NCI-H2029 (cell line): ENCODE results near the gene CCDC90B.
"Not testable (repeated sequence)": the region's sequence is repeated elsewhere in the genome, so short reads cannot be mapped to it uniquely, and the experiment has no call there.

Source experiments
- DNase-seq: peaks from one replicate; lab custom pipeline; 2025; lab: John Stamatoyannopoulos, UW

CCDC90B gene

DNA sequence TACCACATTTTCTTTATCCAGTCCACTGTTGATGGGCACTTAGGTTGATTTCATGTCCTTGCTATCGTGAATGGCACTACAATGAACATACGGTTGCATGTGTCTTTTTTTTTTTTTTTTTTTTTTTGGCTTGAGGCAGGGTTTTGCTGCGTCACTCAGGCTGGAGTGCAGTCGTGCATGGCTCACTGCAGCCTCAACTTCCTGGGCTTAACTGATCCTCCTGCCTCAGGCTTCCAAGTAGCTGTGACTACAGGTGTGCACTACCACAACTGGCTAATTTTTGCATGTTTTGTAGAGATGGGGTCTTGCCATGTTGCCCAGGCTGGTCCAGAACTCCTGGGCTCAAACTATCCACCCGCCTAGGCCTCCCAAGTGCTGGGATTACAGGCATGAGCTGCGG lies 1.5 kb upstream of the CCDC90B start:
- no peak for DNase-seq

DNA sequence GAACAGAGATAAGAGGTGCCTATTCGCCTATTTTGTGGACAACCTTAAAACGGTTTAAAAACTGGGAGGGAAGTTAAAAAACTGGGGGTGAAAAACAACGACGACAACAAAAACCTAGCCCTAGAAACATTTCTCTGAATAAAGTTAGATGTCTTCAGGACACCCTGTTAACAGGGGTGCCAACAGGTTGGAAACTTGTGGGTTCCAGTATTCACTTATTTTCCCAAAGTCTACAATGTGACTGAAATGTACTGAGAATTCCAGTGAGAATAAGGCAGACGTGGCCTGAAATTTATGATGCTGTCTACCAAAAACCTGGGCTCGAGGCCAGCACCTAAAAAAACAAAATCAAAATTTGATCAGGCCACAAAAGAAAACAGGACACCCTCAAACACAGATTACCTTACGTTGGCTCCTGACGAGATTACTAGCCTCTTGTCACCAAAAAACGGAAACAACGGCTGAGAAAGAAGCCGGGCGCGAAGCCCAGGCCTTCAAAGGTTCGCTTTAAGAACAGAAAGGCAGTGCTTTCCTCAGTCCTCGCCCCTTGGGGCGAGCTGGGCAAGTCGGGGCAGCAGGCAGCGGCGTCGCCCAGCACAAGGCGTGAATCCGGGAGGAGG lies 906 bp downstream of the CCDC90B start:
- no peak for DNase-seq

DNA sequence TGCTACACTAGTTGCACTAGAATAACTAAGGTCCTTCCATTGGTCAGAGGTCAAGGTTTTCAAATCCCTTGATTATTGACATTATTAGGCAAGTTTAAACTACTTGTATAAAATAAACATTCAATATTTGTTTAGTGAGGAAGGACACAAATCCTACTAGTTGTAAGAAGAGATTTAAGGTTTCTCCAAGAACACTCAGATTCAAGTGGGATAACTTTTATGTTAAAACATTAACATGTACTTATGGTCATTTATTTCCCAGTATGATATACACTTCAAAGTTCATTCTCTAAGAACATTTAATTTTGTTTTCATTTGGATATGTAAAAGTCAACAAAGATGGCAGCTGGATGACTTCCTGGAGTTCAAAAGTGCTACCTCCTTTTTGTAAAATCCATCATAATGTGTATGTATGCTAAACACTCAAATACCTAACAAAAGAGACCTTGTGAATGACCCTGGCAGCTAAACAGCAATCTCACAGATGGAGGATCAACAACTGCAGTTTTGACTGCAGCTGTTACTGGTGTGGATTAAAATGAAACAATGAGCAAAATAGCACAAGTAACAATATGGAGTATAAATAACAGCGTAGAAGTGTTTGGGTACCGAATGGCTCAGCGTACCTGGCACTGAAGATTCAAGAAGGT lies 1.5 kb downstream of the CCDC90B start:
- no peak for DNase-seq

DNA sequence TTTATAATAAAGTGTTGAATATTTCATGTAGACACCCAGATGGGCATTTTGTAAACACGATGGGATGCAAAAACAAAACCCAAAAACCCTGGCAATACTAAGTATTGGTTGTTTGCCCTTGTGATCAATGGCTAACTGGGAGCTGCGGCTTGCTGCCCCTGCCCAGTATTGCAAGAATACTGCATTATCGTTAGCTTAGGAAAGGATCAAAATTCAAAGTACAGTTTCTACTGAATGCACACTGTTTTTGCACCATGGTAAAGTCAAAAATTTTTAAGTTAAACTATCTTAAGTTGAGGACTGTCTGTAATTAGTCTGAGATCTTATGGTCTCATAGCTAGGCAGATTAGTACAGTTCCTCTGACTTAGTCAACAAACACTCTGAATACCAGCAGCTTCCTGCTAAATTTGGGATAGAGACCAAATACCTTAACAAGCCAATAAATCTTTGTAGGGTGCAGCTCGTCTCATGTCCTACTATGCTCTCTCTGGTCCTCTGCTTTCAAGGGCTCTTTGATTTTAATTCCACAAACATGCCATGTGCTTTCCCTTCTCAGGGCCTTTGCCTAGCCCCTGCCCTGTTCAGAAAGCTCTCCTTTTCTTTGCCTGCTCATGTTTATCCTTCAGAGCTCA lies 4.0 kb downstream of the CCDC90B start:
- no peak for DNase-seq

DNA sequence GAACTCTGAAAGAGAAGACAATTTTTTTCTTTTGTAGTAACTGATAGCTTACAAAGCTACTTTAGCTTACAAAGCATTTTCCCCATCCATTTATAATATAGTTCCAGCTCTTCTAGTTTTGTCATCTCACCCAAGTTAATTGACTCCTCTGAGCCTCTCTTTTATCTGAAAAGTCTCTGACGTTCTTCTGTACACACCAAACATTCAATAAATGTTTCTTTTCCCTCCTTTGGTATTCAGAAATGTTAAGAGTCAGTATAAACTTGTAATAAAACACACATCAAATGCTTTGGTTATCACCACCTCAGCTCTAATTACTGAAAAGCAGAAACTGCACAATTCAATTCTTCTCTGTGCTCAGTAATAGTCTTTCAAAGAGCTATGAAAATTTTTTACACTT lies 5.9 kb downstream of the CCDC90B start:
- no peak for DNase-seq

DNA sequence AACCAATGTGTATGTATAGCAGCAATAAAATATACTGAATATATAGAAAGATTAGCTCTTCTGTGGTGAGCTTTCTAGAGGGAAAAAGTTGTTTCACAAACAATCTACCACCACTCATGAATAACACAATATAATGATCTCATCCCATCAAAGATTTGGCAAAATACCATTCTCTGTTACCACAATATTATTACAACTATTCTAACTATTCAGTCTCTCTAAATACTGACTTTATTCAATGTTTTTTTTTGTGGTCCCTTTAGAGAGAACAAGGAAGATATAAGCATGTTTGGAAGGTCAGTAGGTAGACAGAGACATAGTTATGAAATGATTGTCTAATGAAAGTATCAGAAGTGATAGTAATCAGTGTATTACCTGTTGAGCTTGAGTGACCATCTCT lies 7.8 kb downstream of the CCDC90B start:
- DNase-seq, result no peak

DNA sequence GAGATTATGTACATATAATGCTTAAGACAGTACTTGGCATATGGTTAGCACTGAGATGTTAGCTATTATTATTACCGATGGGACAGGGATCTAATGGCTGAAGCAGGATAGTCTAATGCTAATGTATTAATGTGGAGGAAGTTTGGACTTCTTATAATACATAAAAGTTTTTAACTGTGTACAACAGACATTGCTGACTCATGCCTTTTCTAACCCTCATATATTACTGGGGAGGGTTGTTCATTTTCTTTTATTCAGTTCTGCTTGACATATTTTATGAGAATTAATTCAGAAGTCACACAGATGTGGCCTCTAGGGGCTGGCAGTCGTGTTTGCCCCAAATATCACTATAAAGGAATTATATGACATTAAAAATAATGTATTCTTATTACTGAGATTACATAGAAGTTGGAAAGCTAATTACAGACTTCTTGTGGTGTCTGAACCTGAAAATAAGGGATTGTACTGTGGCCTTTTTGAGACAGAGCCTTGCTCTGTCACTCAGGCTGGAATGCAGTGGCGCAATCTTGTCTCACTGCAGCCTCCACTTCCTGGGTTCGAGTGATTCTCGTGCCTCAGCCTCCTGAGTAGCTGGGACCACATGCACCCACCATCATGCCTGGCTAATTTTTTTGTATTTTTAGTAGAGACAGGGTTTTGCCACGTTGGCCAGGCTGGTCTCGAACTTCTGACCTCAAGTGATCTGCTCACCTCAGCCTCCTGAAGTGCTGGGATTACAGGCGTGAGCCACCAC lies 10.1 kb downstream of the CCDC90B start:
- no peak for DNase-seq

DNA sequence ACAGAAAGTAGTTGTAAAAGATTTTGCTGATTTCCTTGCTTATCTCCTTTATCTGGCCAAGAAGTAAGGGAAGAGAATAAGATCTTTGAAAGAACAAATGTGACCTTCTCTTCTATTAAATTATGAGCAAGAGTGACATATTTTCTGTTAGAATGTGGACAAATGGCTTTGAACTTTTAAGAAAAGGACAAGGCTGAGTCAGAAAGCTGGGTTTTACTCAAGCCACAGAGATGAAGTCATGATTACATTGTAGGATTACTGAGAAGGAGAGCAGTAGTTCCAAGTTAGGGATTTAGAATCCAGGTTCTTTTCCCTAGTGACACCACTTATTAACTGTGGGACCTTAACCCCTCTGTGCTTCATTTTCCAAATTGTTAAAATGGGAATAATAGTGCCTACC lies 13.5 kb downstream of the CCDC90B start:
- no peak for DNase-seq

DNA sequence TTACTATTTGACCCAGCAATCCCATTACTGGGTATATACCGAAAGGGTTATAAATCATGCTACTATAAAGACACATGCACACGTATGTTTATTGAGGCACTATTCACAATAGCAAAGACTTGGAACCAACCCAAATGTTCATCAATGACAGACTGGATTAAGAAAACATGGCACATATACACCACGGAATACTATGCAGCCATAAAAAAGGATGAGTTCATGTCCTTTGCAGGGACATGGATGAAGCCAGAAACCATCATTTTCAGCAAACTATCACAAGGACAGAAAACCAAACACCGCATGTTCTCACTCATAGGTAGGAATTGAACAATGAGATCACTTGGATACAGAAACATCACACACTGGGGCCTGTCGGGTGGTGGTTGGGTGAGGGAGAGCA lies 14.4 kb downstream of the CCDC90B start:
- DNase-seq, result not testable (repeated sequence)

DNA sequence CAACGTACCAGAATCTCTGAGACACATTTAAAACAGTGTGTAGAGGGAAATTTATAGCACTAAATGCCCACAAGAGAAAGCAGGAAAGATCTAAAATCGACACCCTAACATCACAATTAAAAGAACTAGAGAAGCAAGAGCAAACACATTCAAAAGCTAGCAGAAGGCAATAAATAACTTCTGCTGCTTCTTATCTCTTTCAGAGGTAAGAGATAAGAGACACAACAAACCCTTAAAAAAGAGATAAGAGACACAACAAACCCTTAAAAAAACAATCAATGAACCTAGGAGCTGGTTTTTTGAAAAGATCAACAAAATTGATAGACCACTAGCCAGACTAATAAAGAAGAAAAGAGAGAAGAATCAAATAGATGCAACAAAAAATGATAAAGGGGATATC lies 17.1 kb downstream of the CCDC90B start:
- not testable (repeated sequence) for DNase-seq

DNA sequence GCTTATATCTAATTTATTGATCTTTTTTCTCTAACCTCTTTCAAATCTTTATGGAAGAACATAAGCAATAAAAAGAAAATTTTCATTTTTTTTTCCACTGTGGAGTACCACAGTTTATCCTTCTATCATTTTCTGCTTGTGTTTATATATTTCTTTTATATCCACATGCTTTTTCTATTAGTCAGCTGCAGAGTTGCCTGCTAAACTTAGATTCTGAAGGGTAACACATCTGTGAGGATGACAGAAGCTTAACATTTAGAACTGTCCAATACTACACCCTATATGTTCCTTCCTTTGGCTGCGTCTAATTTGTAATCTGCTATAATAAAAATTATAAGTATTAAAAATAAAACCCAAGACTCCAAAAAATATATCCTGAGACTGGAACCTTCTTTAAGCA lies 20.8 kb downstream of the CCDC90B start:
- DNase-seq, result no peak

DNA sequence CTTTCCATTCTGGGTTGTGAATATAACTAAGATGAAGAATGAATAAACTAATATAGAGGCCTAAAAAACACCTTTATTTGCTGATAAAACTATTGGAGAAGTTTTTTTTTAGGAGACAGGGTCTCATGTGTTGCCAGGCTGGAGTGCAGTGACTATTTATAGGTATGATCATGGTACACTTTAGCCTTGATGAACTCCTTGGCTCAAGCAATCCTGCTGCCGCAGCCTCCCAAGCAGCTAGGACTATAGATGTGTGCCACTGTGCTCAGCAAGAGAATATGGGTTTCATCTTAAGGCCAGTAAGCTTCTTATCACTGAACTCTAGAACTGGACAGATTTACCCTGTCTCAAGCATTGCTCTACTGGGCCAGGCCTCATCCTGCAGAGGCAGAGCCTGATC lies 26.6 kb downstream of the CCDC90B start:
- DNase-seq, result no peak

DNA sequence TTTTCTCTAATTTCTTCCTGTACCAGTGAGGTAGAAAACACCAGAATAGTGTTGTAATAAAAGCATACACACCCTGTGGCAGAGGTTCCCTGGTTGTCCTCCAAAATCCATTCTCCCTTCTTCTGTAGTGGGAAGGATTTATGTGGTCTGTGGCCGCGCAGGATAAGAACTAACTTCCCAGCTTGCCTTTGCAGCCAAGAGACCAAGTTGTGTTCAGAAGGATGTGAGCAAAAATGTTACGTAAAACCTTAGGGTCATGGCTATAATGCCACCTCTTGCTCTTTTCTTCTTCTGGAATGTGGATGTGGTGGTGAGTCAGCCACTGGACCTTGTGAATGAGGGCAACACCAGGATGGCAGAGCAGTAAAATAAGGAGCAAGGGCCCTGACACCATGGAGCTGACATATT lies 28.4 kb downstream of the CCDC90B start:
- no peak for DNase-seq

DNA sequence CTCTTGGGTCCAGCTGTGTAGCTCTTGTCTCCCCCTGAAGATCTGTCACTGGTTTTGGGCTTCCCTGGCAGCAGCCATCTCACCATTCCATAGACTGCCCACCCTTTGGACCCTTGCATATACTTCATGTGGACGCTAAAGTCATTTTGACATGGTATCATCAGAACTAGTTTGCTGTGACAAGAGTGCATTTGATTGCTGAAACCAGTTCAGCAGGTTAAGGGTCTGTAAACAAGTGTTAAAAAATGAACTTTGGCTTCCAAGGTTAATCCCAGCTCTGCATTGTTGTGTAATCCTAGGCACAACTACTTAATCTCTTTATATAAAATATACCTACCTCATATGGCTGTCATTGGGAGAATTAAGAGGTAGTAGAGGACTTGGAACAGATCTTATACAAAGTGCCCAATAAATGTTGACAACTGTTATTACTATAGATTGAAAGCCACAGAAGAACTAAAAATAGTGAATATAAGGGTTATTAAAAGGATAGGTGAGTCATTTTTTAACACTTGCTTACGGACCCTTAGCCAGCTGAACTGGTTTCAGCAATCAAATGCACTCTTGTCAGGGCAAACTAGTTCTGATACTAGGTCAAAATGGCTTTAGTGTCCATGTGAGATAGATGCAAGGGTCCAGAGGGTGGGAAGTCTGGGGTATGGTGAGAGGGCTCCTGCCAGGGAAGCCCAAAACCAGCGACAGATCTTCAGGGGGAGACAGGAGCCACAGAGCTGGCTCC lies 29.4 kb downstream of the CCDC90B start:
- no peak for DNase-seq

DNA sequence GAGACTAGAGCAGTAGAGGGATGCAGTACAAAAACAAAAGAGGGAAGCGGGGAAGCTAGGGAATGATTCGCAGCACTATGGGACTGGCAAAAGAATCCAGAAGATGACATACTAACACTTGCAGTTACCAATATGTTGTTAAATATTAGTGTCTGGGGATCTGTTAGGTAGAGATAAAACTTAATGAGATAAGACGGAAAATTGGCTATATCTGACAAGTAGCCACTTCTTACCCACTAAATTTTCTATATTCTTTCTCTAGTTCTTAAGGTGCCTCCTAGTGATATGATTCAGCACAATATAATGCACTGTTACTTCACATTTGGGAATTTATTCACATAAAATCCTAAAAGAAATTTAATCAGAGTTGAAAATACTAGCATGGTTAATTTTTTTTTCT lies 30.8 kb downstream of the CCDC90B start:
- no peak for DNase-seq

DNA sequence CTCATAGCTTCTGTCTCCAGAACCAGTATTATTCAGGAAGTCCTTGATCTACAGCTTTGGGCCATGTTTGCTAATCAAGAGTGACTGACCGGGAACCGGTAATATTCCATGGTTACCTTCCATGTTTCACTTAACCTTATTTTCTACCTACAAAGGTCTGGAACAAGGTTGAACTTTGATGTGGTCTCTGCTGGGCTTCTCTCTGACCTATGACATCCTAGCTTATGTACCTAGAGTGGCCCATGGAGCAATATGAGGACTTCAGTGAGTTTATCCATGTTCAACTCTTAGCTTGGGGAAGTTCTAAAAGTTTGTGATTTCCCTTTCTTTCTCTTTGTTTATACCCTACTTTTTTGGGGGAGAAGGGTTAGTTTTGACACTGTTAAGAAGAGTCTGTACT lies 33.2 kb downstream of the CCDC90B start:
- DNase-seq, result no peak

DNA sequence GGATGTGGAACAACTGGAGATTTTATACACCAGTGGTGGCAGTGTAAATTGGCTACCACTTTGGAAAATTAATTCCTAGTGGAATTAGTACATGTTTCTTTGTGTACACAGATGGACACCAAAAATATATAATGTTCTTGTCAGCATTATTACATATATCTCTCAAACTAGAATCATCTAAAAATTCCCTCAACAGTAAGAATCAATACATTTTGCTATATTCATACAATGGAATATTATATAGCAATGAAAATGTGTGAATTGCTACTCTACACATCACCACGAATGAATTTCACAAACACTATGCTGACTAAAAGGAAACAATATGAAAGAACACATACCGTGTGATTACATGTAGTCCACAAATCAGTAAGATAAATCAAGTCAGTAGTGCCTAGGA lies 33.9 kb downstream of the CCDC90B start:
- no peak for DNase-seq

DNA sequence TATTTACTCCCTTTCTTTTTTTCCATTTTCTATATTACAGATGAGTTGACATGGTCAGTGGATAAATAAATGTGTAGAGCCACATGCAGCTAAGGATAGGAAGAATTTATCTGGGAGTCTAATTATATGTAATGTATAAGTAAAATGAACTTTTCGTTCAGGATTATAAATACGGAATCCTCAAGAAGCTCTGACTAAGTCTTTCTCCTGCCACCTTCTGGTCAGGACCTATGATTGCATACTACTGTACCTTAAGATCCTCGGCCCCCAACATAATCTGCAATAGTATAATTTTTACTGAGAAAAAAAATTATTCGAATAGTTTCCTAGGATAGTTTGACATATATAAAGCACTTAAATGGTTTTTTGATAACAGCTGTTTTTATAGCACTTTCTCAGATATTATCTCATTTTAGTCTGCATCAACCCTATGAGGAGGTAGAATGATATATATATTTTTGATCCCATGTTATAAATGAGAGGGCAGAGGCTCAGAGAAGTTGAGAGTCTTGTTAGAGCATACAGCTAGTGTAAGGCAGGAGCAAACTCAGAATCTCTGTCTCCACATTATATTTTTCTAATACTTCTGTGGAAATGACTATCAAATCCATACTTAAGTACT lies 36.1 kb downstream of the CCDC90B start:
- no peak for DNase-seq

DNA sequence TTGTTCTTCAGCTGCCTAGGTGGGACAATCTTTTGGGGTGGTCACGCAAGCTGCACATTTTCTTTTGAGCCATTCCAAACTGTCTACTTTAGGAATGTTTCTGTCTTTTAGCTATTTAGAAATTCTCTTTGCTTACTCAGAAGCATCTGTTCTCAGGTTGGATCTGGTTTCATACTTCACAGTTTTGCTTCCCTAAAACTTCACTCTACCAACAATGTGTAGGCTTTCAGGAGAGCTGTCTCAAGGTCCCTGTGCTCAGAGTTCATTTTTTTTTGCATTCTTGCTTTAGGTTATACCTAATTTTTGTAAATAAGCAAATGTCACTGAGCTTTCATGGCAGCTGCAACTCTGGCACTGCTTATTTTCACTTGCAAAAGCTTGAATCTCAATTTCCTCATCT lies 36.7 kb downstream of the CCDC90B start:
- DNase-seq, result no peak

DNA sequence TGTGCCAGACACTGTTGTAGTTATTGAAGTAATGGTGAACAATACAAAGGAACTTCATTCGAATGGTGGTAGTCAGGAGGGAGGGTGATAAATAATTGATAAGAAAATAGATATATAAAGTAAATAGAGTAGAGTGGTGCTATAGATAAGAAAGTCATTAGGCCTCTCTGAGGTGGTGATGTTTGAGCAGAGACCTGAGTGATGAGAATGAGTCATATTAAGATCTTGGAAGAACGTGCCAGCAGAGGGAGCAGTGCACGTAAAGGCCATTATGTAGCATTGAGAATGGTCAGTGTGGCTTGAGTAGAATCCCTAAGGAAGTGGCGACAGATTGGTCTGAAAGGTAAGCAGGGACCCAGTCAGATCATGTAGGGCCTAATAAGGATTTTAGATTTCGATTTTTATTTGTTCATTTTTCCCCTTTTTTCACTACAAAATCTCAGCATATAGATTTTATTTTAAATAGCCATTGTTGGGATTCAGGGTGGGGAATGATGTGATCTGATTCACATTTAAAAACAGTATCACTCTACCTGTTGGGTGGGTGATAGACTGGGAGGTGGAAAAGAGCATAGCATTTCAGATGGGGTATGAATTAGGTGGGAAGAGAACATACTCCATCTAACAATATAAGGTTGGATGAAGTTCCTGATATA lies 44.7 kb downstream of the CCDC90B start:
- no peak for DNase-seq

DNA sequence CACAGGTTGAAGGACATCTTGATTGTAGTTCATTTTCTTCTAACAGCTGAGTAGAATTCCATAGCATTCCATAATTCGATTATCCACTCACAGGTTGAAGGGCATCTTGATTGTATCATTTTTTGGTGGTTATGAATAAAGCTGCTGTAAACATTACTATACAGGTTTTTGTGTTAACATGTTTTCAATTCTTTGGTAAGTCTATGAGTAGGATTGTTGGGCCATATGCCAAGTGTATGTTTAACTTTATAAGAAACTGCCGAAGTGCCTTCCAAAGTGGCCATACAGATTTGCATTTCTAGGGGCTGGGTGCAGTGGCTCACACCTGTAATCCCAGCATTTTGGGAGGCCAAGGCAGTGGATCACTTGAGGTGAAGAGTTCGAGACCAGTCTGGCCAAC lies 48.1 kb downstream of the CCDC90B start:
- DNase-seq, result no peak
